Measurements from ENCODE around the gene DUS1L.
A peak's percentile ranks its signal among the peaks of the same experiment; 100 is the strongest.
"Not testable (repeated sequence)": the region's sequence is repeated elsewhere in the genome, so short reads cannot be mapped to it uniquely, and the experiment has no call there.

DUS1L gene

GRCh38 chr17:82039695-82040299, 25.8 kb downstream of the DUS1L start:
- no peak for TF ChIP-seq CTCF (IDR thresholded peaks at IDR 0.05; ENCODE audit: borderline replicate concordance, extremely low read depth, low read length, poor library complexity, severe bottlenecking)
- no peak for TF ChIP-seq EZH2 (IDR thresholded peaks at IDR 0.05; ENCODE audit: borderline replicate concordance, low read depth, low read length, severe bottlenecking)
- Histone ChIP-seq H4K20me1 (ENCODE audit: insufficient read depth, low read length) (peaks cover 18% of the 10 kb centered on the region), H3K27me3 (ENCODE audit: insufficient read depth, low read length, poor library complexity) (no peaks in the 10 kb centered on the region), H3K9me3 (ENCODE audit: insufficient read depth, low read length, severe bottlenecking) (no peaks in the 10 kb centered on the region), H3K9ac (ENCODE audit: low read depth, low read length) (no peak overlapping the region), H2AFZ (ENCODE audit: low read depth, low read length) (no peak overlapping the region), H3K4me1 (ENCODE audit: insufficient read depth, low read length) (peaks cover 23% of the 10 kb centered on the region), H3K79me2 (ENCODE audit: insufficient read depth, low read length) (peaks cover 11% of the 10 kb centered on the region), H3K27ac (ENCODE audit: low read length) (no peak overlapping the region), H3K4me2 (ENCODE audit: insufficient read depth, low read length) (no peak overlapping the region), H3K4me3 (ENCODE audit: low read depth in 1 of 2, low read length in 2 of 2) (no peak overlapping the region), H3K36me3 (ENCODE audit: insufficient read depth, low read length) (peaks cover 18% of the 10 kb centered on the region)
- DNase-seq (no peak), ATAC-seq (ENCODE audit: insufficient read depth, low read depth) (no peak)

GRCh38 chr17:82038796-82039409, 26.7 kb downstream of the DUS1L start:
- not testable (repeated sequence) for H3K9me3 ChIP-seq (ENCODE audit: insufficient read depth, low read length, severe bottlenecking); H3K4me2 ChIP-seq (ENCODE audit: insufficient read depth, low read length); H3K27ac ChIP-seq (ENCODE audit: low read length); H2AFZ ChIP-seq (ENCODE audit: low read depth, low read length); H3K9ac ChIP-seq (ENCODE audit: low read depth, low read length); DNase-seq; H3K4me3 ChIP-seq (ENCODE audit: low read depth in 1 of 2, low read length in 2 of 2); ATAC-seq (ENCODE audit: insufficient read depth, low read depth); H3K27me3 ChIP-seq (ENCODE audit: insufficient read depth, low read length, poor library complexity)
- Histone ChIP-seq H4K20me1 (ENCODE audit: insufficient read depth, low read length) (peaks cover 21% of the 10 kb centered on the region), H3K36me3 (ENCODE audit: insufficient read depth, low read length) (peaks cover 23% of the 10 kb centered on the region), H3K4me1 (ENCODE audit: insufficient read depth, low read length) (peaks cover 23% of the 10 kb centered on the region), H3K79me2 (ENCODE audit: insufficient read depth, low read length) (peaks cover 11% of the 10 kb centered on the region)

GRCh38 chr17:82037889-82038195, 27.8 kb downstream of the DUS1L start:
- Histone ChIP-seq H3K27me3 (ENCODE audit: insufficient read depth, low read length, poor library complexity) (no peaks in the 10 kb centered on the region), H3K9ac (ENCODE audit: low read depth, low read length) (peak overlapping the region; percentile 74)
- TF ChIP-seq EZH2 (IDR thresholded peaks at IDR 0.05; ENCODE audit: borderline replicate concordance, low read depth, low read length, severe bottlenecking) (no peak), CTCF (IDR thresholded peaks at IDR 0.05; ENCODE audit: borderline replicate concordance, extremely low read depth, low read length, poor library complexity, severe bottlenecking) (no peak)

GRCh38 chr17:82037092-82037888, 28.3 kb downstream of the DUS1L start, which contains the start of gene DCXR:
TSS of gene DCXR (minus strand) at chr17:82037697. CDS start at chr17:82037682, 15 bp downstream.
- peaks cover 16% of the 10 kb centered on the region for H3K79me2 ChIP-seq (ENCODE audit: insufficient read depth, low read length)
- H3K27me3 ChIP-seq (ENCODE audit: insufficient read depth, low read length, poor library complexity), result no peaks in the 10 kb centered on the region
- peak; percentile 94 for ATAC-seq (ENCODE audit: insufficient read depth, low read depth)
- peak within 1 kb of the TSS; percentile 74 for H3K9ac ChIP-seq (ENCODE audit: low read depth, low read length)
- peak; percentile 98 for DNase-seq
- peaks cover 31% of the 10 kb centered on the region for H3K4me1 ChIP-seq (ENCODE audit: insufficient read depth, low read length)
- H3K9me3 ChIP-seq (ENCODE audit: insufficient read depth, low read length, severe bottlenecking), result no peaks in the 10 kb centered on the region
- peak within 1 kb of the TSS; percentile 99 for H2AFZ ChIP-seq (ENCODE audit: low read depth, low read length)
- peak within 1 kb of the TSS; percentile 67 to 68 for H3K4me3 ChIP-seq (ENCODE audit: low read depth in 1 of 2, low read length in 2 of 2)
- peak within 1 kb of the TSS; percentile 77 for H3K27ac ChIP-seq (ENCODE audit: low read length)
- peaks cover 28% of the 10 kb centered on the region for H3K36me3 ChIP-seq (ENCODE audit: insufficient read depth, low read length)
- H4K20me1 ChIP-seq (ENCODE audit: insufficient read depth, low read length), result peaks cover 29% of the 10 kb centered on the region
- peak within 1 kb of the TSS; percentile 85 for H3K4me2 ChIP-seq (ENCODE audit: insufficient read depth, low read length)
- peak; percentile 93 for TF ChIP-seq CTCF (IDR thresholded peaks at IDR 0.05; ENCODE audit: borderline replicate concordance, extremely low read depth, low read length, poor library complexity, severe bottlenecking)
- TF ChIP-seq EZH2 (IDR thresholded peaks at IDR 0.05; ENCODE audit: borderline replicate concordance, low read depth, low read length, severe bottlenecking), result no peak

More at GRCh38 chr17:82037889-82038195, 27.8 kb downstream of the DUS1L start:
- peaks cover 28% of the 10 kb centered on the region for H3K36me3 ChIP-seq (ENCODE audit: insufficient read depth, low read length)
- peak overlapping the region; percentile 99 for H2AFZ ChIP-seq (ENCODE audit: low read depth, low read length)
- H3K4me3 ChIP-seq (ENCODE audit: low read depth in 1 of 2, low read length in 2 of 2), result peak overlapping the region in 1 of 2 experiments; percentile 68; a peak in 2 of 4 replicates
- H3K79me2 ChIP-seq (ENCODE audit: insufficient read depth, low read length), result peaks cover 11% of the 10 kb centered on the region
- DNase-seq (no peak), ATAC-seq (ENCODE audit: insufficient read depth, low read depth) (no peak)
- peak overlapping the region; percentile 71 for H3K27ac ChIP-seq (ENCODE audit: low read length)
- H3K4me1 ChIP-seq (ENCODE audit: insufficient read depth, low read length), result peaks cover 26% of the 10 kb centered on the region
- H3K4me2 ChIP-seq (ENCODE audit: insufficient read depth, low read length), result peak overlapping the region; percentile 85
- H3K9me3 ChIP-seq (ENCODE audit: insufficient read depth, low read length, severe bottlenecking), result no peaks in the 10 kb centered on the region
- H4K20me1 ChIP-seq (ENCODE audit: insufficient read depth, low read length), result peaks cover 26% of the 10 kb centered on the region

All from DND-41 (cell line).